ENCODE results near the gene MINDY3. TPM values are rescaled to one million over a fixed set of nuclear protein-coding genes. Genes with fewer than 3 reads are reported as not detected.

The MINDY3 gene
- total RNA-seq, 1 experiment from 2014 or later = 14.9 TPM

- no peak overlapping the region for H2AFZ ChIP-seq (ENCODE audit: low read length)
- no peaks in the 10 kb centered on the region for H3K4me1 ChIP-seq (ENCODE audit: insufficient read depth, low read length)
- no peak for DNase-seq
- no peak overlapping the region for H3K4ac ChIP-seq (ENCODE audit: low read depth, low read length)
- no peaks in the 10 kb centered on the region for H4K20me1 ChIP-seq (ENCODE audit: control insufficient read depth, insufficient read depth, insufficient read length)
- H3K14ac ChIP-seq (ENCODE audit: insufficient read depth, low read length) = no peak overlapping the region
- H4K8ac ChIP-seq (replicated peaks; ENCODE audit: insufficient read length, low read depth, low read length) = no peak overlapping the region
- no peaks in the 10 kb centered on the region for H3K27me3 ChIP-seq (ENCODE audit: insufficient read depth, low read length)
- H3K9me3 ChIP-seq (ENCODE audit: control insufficient read depth, low read depth, low read length) = no peaks in the 10 kb centered on the region
- H3K79me1 ChIP-seq (ENCODE audit: insufficient read depth, low read depth, low read length, poor library complexity, severe bottlenecking) = no peaks in the 10 kb centered on the region
- Mint-ChIP-seq H3K36me3 (ENCODE audit: insufficient read depth in 1 of 3, low read depth in 3 of 3) (no peaks in the 10 kb centered on the region; a peak in 1 of 7 replicates), H3K27me3 (ENCODE audit: low read depth) (no peaks in the 10 kb centered on the region), H3K4me3 (no peak overlapping the region), H3K27ac (no peak overlapping the region), H3K4me1 (no peaks in the 10 kb centered on the region), H3K9me3 (no peaks in the 10 kb centered on the region)
- no peak overlapping the region for H4K5ac ChIP-seq (ENCODE audit: insufficient read length, low read depth, low read length)
- H3K27ac ChIP-seq (ENCODE audit: insufficient read length, low read depth, low read length) = no peak overlapping the region
- no peak overlapping the region for H3K4me2 ChIP-seq (ENCODE audit: insufficient read depth, insufficient read length, low read length)
- H2AK5ac ChIP-seq (ENCODE audit: insufficient read length, low read length) = no peak overlapping the region
- no peak overlapping the region for H2BK5ac ChIP-seq (ENCODE audit: insufficient read length, low read length)
- H3K56ac ChIP-seq (ENCODE audit: insufficient read length, low read depth, low read length) = no peak overlapping the region
- no peak overlapping the region for H4K91ac ChIP-seq (ENCODE audit: insufficient read length, low read depth, low read length)
- H3K18ac ChIP-seq (ENCODE audit: insufficient read length, low read depth, low read length) = no peak overlapping the region
- no peak overlapping the region for H3T11ph ChIP-seq (ENCODE audit: low read length)
- no peak overlapping the region for H2BK15ac ChIP-seq (ENCODE audit: low read depth, low read length)
- no peak overlapping the region for H2BK120ac ChIP-seq (ENCODE audit: low read depth, low read length, poor library complexity, severe bottlenecking)
- TF ChIP-seq CTCF (conservative IDR thresholded peaks at IDR 0.05) = no peak
- no peak overlapping the region for H3K23ac ChIP-seq (ENCODE audit: insufficient read length, low read depth, low read length)
- no peak overlapping the region for H2BK12ac ChIP-seq (ENCODE audit: insufficient read length, low read depth, low read length)
- no peak overlapping the region for H2BK20ac ChIP-seq (ENCODE audit: low read depth, low read length, poor library complexity, severe bottlenecking)
- no peaks in the 10 kb centered on the region for H3K23me2 ChIP-seq (ENCODE audit: insufficient read length, low read depth, low read length, poor library complexity, severe bottlenecking)
- no peak overlapping the region for H3K9ac ChIP-seq (ENCODE audit: extremely low read depth, insufficient read length, low read length)
- no CpG with 5 or more reads among the region's 4 CpGs for WGBS (ENCODE audit: extremely low coverage, insufficient read length, low lambda C conversion rate)
- H3K79me2 ChIP-seq (ENCODE audit: insufficient read depth, low read length) = no peaks in the 10 kb centered on the region
Observed at GRCh38 chr10:15792777-15793176, 67.5 kb downstream of the MINDY3 start.
